ENCODE results near the gene KCNAB2.

Gene KCNAB2

DNA sequence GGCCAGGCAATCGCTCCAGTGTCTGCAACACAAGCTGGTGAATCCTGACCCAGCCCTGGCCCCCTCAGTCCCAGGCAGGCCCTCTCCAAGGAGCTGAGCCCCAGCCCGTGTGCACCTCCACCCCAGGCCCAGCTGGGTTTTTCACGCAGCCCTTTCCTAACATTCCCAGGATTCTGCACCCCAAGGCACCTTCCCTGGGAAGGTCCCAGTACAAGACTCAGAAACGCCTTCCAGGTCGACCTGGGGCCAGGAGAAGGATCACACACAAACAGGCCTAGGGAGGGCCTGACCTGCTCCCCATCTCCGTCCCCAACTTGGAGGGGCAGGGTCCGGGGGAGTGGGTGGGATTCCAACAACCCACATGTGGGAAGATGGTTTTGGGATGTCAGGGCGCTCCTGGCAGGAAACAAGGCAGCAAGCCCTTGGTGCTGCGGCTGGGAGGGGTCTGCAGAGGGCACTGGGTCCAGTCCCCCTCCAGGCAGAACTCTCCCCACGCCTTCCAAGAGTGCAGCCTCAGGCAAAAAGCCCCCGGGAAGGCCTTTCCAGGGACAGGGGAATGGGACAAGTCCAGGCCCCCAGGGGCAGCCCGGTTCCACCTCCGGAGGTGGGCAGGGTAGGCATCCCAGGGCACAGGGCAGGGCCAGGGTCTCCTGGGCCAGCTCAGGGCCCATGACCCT is 58.3 kb downstream of the KCNAB2 start:
- no peak for DNase-seq (ENCODE audit: low read depth)

DNA sequence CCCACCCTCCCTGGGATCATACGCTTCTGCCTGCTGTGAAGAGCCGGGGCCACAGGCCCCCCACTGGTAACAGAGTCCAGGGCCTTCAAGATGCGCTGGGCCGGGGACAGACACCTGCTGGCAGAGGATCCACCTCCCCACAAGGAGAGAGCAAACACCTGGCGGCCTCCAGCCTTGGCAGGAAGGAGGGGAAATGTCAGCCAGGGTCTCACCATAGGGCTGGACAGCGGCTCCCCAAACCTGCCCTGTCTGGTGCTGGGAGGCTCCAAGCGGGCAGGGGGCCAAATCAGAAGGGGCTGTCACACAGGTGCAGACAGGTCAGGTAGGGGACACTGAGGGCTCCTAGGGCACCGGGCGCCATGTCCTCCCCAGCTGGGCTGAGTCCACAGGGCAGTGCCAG is 58.9 kb downstream of the KCNAB2 start:
- TF ChIP-seq, protein P1, sequence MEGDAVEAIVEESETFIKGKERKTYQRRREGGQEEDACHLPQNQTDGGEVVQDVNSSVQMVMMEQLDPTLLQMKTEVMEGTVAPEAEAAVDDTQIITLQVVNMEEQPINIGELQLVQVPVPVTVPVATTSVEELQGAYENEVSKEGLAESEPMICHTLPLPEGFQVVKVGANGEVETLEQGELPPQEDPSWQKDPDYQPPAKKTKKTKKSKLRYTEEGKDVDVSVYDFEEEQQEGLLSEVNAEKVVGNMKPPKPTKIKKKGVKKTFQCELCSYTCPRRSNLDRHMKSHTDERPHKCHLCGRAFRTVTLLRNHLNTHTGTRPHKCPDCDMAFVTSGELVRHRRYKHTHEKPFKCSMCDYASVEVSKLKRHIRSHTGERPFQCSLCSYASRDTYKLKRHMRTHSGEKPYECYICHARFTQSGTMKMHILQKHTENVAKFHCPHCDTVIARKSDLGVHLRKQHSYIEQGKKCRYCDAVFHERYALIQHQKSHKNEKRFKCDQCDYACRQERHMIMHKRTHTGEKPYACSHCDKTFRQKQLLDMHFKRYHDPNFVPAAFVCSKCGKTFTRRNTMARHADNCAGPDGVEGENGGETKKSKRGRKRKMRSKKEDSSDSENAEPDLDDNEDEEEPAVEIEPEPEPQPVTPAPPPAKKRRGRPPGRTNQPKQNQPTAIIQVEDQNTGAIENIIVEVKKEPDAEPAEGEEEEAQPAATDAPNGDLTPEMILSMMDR (IDR thresholded peaks at IDR 0.05; ENCODE audit: insufficient read depth, low read depth, low read length, missing control alignments), result no peak
- DNase-seq (ENCODE audit: low read depth), result no peak
- H3K4me3 ChIP-seq (ENCODE audit: low read depth, low read length), result no peak overlapping the region

More for the DNA sequence above, 58.3 kb downstream of the KCNAB2 start:
- H3K4me3 ChIP-seq (ENCODE audit: low read depth, low read length), result no peak overlapping the region
- TF ChIP-seq, protein P1 (IDR thresholded peaks at IDR 0.05; ENCODE audit: insufficient read depth, low read depth, low read length, missing control alignments), result no peak

DNA sequence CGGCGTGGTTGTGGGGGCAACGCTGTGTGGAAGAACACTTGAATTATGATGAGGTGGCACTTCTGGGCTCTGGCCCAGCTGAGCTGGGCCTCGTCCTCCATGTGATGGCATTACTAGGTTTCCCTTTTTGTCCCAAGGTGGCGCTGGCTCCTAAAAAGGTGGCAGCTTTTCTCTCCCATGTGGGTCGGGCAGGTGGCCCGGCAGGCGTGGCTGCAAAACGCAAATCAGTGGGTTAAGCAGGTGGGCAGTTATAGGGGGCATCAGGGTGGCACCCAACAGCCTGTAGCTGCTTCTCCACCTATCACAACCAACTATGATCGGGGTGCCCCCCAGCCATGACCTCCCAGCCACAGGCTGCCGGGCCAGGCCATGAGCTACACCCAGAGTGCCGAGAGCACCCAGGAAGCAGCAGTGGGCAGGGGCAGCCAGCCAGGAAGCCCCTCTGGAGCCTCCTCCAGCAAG is 59.6 kb downstream of the KCNAB2 start:
- H3K4me3 ChIP-seq (ENCODE audit: low read depth, low read length), result no peak overlapping the region
- TF ChIP-seq, protein P1 (IDR thresholded peaks at IDR 0.05; ENCODE audit: insufficient read depth, low read depth, low read length, missing control alignments), result no peak
- DNase-seq (ENCODE audit: low read depth), result no peak

DNA sequence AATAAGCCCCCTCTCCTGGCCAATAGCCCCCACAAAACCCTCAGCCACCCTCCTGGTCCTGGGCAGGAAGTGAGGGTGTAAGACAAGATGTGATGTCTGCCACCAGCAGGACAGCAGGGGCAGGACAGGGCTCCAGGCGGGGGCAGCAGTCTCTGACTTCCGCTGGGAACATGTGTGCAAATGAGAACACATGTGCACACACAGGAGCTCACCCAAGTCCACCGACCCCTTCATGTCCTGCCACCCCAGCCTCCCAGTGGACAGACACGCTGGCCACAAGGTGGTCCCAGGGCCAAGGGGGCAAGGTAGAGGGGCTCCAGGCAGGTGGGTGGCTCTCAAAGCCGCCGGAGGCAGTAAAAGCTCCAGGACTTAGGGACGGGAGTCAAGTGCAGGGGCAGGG is 60.1 kb downstream of the KCNAB2 start:
- TF ChIP-seq, protein P1 (IDR thresholded peaks at IDR 0.05; ENCODE audit: insufficient read depth, low read depth, low read length, missing control alignments), result no peak
- no peak overlapping the region for H3K4me3 ChIP-seq (ENCODE audit: low read depth, low read length)
- DNase-seq (ENCODE audit: low read depth), result no peak

DNA sequence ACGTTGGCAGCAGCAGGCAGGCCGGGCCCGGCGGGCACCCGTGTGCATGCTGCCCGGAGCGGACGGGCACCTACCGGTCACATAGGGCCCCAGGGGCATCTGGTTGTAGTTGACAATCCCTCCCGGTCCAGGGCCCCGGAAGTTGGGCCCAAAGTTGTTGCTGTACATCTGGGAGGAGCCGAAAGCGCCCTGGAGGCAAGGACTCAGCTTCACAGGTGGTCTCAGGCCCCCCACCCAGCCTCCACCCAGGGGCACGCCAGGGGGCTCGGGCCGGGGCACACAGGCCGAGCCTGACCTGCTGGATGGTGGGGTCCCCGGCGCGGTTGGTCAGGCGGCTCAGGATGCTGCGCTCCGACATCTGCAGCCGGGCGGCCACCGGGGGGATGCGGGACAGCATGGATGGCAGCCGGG is 60.6 kb downstream of the KCNAB2 start:
- H3K4me3 ChIP-seq (ENCODE audit: low read depth, low read length), result no peak overlapping the region
- no peak for DNase-seq (ENCODE audit: low read depth)
- TF ChIP-seq, protein P1 (IDR thresholded peaks at IDR 0.05; ENCODE audit: insufficient read depth, low read depth, low read length, missing control alignments), result no peak

DNA sequence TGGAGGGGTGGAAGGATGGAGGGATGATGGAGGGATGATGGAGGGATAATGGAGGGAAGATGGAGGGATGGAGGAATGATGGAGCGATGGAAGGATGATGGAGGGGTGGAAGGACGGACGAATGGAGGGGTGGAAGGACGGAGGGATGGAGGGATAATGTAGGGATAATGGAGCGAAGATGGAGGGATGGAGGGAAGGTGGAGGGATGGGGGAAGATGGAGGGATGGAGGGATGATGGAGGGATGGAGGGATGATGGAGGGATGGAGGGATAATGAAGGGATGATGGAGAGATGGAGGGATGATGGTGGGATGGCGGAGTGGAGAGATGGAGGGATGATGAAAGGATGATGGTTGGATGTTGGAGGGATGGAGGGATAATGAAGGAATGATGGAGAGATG is 61.3 kb downstream of the KCNAB2 start:
- no peak overlapping the region for H3K4me3 ChIP-seq (ENCODE audit: low read depth, low read length)
- TF ChIP-seq, protein P1 (IDR thresholded peaks at IDR 0.05; ENCODE audit: insufficient read depth, low read depth, low read length, missing control alignments), result no peak
- no peak for DNase-seq (ENCODE audit: low read depth)
